HS-27A (cell line): ENCODE measurements around the gene RRP9.
"Not testable (repeated sequence)": the region's sequence is repeated elsewhere in the genome, so short reads cannot be mapped to it uniquely, and the experiment has no call there.

ENCODE experiments used
- DNase-seq: peaks from one replicate; pipeline ENCODE4 v3.0.0-alpha.2; 2012; ENCODE audit warnings: low read depth, missing footprints

Gene RRP9

DNA sequence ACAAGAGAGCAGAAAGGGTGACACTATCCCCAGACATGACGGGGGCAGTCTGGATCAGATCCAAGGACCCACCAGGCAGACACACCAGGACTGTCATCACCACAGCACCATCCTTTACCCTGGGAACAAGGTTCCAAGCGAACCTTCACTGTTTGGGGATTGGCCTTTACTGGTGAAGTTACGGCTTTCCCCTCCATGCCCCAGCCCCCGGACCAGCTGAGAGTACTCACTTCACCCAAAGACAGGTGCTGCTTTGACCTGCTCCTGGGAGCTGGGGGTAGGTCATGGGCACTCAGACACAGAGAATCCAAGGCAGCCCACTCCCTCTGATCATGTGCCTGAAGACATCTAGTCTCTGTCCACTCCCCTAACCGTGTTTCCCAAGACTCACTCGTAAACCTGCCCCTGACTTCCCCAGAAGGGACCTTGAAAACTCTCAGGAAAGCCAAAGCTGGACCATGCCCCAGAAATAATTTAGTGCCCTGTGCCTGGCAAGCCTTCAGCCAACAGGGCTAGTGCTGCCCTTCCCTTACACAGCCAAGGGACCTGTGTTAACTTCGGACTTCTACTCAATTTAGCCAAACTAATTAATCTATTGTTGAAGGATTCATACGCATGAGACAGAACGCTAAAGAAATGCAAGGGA is 2.8 kb downstream of the RRP9 start:
- DNase-seq, result no peak

- DNase-seq, result no peak
These were observed 3.9 kb downstream of the RRP9 start for GRCh38 chr3:51937611-51938450.

DNA sequence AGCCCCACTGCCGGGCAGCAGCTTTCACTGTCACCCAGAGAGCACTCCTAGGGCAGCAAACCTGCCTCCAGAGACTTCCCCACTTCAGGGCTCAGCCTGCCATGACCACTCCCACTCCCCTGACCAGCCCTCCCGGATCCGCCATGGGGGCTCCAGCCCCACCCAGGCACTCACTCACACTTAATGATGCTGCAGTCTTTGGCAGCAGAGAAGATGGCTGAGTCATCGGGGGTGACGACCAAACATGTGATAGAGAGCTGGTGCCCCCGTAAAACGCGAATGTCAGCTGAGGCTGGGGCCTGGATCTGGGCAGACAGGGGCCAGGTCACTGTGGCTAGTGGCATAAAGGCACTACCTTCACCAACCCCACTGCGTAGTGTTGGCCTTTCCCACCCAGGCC is 4.7 kb downstream of the RRP9 start:
- no peak for DNase-seq

- no peak for DNase-seq
These were observed 5.6 kb downstream of the RRP9 start for GRCh38 chr3:51935886-51936755.

- no peak for DNase-seq
These were observed 6.5 kb downstream of the RRP9 start for GRCh38 chr3:51934991-51935885.

DNA sequence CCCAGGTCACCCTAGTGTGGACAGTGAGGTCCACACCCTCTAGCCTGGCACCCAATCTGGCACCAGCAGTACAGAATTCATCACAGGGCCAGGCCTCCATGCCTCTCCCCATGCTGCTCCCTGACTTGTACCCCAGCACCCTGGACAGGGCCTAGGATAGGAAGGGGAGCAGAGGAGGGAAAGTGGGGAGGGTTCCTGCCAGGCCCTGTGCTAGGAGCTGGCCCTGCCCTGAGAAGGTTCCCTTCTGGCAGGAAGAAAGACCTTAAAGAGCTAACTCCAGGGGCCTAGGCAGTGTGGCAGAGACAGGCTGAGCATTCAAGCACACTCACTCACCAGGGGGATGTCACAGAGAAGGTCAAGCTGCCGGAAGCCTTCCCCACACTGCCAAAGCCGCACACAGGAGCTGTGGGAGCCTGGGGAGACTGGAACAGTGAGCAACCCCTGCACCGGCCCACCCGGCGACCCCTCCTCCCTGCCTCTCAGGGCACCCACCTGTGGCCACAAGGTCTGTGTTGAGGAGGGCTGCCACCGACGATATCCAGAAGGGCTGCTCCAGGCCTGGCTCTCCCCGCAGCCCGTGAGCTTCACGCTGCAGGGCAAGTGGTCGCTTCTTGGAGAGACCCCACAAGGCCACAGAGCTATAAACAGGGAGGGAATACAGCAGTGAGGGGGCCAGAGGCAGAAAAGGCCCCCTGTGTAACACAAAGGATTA is 7.4 kb downstream of the RRP9 start:
- DNase-seq, result no peak

GRCh38 chr3:51933471-51934138 is 8.1 kb downstream of the RRP9 start:
- DNase-seq, result no peak

GRCh38 chr3:51932471-51933370 is 9.0 kb downstream of the RRP9 start:
- no peak for DNase-seq

DNA sequence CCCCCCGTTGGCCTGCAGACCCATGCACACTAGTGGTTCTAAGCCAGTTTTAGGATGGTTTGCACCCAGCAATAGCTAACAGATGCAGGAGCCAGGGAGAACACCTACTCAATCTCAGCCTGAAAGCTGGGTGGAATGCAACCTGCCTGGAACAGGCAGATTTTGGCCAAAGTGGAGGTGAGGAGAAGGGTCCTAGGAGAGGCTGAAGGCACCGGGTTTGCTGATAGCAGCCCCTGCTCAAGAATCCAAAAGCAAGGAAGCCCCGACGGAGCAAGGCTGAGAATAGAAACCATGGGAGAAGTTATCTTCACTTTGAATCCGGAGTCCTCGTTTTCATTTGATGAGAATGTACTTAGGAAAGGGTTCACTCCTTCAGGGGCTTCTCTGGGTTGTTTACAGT is 9.9 kb downstream of the RRP9 start:
- no peak for DNase-seq

DNA sequence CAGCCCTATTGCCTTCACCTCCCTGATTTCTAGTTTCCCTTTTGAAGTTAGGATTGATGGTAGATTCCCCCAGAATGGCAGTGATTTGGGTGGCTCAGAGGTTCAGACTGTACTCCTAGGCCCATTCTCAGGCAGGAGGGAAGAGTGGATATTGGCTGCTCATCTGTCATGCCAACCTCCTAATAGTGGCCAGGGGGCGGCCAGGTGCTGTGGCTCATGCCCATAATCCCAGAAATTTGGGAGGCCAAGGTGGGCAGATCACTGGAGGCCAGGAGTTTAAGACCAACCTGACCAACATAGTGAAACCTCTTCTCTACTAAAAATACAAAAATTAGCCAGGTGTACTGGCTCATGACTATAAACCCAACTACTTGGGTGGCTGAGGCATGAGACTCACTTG is 11.3 kb downstream of the RRP9 start:
- DNase-seq, result no peak

DNA sequence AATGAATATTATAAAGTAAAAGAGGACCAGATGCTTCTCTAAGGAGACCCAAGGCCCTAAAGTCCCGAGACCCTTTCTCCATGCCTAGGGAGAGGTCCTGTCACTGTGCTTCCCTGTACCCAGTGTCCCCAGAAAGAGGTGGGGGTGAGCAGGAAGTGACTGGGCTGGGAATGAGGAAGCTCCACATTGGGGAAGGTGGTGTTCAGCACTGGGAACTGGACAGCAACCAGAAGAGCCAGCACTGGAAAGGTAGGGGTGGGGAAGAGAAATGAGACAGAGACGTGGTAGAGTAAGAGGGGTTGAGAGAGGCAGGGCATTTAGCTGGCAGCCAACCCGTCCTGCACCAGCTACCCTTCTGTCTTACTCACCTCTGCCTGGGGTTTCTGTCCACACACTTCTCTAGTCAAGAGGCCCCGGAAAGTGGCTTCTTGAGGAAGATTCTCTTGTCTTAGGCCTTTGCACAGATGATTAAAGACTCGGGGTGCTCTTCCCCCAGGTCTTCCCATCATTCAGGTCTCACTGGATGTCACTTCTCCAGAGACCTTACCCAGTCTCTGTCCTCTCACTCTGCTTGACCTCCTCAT is 12.2 kb downstream of the RRP9 start:
- no peak for DNase-seq

DNA sequence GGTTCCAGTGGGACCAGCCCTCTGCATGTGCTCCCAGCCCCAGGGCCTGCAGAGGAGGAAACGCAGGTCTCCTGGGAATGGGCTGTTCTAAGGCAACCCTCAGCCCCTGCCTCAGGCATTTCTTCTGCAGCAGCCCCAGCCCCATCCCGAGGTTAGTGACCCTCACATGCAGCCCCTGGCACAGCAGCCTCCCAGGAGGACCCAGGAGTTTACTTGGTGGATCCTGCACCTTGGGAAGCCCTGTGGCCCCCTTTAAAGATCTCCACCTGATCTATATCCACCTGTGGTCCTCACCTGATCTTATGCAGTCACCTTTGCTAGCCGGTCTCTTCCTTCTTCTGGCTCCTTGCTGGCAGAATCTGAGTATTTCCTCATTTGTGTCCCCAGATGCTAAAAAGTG is 12.7 kb downstream of the RRP9 start:
- not testable (repeated sequence) for DNase-seq

DNA sequence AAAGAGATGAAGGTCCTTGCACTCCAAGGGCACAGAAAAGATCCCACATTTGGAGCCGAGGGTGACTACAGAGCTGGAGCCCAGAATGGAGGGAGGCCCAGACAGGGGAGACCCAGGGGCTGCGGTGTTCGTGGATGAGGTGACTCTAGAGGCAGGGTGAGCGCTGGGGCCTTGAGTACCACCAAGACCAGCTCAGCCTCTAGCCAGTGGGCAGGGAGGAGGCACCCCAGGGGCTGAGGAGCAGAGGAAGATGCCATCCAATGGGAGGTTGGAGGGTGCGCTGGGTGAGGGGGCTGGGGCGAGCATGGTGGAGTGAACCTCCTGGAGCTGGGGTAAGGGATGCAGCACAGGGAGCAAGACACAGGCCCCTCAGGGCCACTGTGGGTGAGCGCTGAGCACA is 13.3 kb downstream of the RRP9 start:
- no peak for DNase-seq

GRCh38 chr3:51927061-51927977 is 14.4 kb downstream of the RRP9 start:
- DNase-seq, result no peak

DNA sequence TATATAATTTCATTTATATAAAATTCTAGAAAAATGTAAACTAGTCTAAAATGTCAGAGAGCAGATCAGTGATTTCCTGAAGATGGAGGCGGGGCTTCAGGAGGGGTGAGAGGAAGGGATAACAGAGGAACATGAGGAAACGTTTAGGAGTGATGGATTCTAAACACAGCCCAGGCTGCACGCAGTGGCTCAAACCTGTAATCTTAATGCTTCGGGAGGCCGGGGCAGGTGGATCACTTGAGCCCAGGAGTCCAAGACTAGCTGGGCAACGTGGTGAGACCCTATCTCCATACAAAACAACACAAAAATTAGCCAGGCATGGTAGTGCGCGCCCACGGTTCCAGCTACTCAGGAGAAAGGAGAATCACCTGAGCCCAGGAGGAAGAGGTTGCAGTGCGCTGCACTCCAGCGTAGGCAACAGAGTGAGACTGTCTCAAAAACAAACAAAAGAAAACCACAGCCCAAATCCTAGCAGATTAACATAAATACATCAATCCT is 20.6 kb downstream of the RRP9 start:
- DNase-seq, result no peak

GRCh38 chr3:51916418-51916817 is 25.3 kb downstream of the RRP9 start:
- DNase-seq, result no peak

GRCh38 chr3:51908026-51908425 is 33.7 kb downstream of the RRP9 start:
- DNase-seq, result no peak
